Esophagus muscularis mucosa (tissue), 4 donors: ENCODE measurements around the gene CHMP1A. TPM values are rescaled to one million over a fixed set of nuclear protein-coding genes. Genes with fewer than 3 reads are reported as not detected.

Experiments
- DNase-seq: peaks from one replicate; pipeline ENCODE4 v3.0.0-alpha.2; 2017; ENCODE audit errors: extremely low spot score
- H3K27ac ChIP-seq, 4 donors: fragments of 200-600 bp; sonication (generic); replicated peaks in 1 of 4; 1 replicate in 3 of 4; 2 replicates in 1 of 4; pipeline ENCODE4 v1.5.1; 2016 to 2019; ENCODE audit warnings: mild to moderate bottlenecking in 1 of 4
- H3K27me3 ChIP-seq, 4 donors: fragments of 200-600 bp; sonication (generic); one replicate each; pipeline versions ENCODE4 v1.5.1 to v1.6.0; 2016 to 2019
- H3K36me3 ChIP-seq, 4 donors: fragments of 200-600 bp; sonication (generic); one replicate each; pipeline ENCODE4 v1.5.1; 2016 to 2019
- H3K4me1 ChIP-seq, 4 donors: fragments of 200-600 bp; sonication (generic); one replicate each; pipeline ENCODE4 v1.5.1; 2016 to 2019
- H3K4me3 ChIP-seq, 4 donors: fragments of 200-600 bp; sonication (generic); 1 replicate in 2 of 4; 2 replicates in 2 of 4; pipeline ENCODE4 v1.5.1; 2016 to 2019; ENCODE audit warnings: mild to moderate bottlenecking in 4 of 4, moderate library complexity in 1 of 4
- H3K9me3 ChIP-seq, 4 donors: fragments of 200-600 bp; sonication (generic); 1 replicate in 3 of 4; 2 replicates in 1 of 4; pipeline ENCODE4 v1.5.1; 2016 to 2019
- EP300 ChIP-seq: sonication (generic); formaldehyde crosslinking; IDR thresholded peaks from one replicate; pipeline ENCODE4 v1.6.1; 2017; ENCODE audit warnings: antibody characterized with exemption
- POLR2A ChIP-seq: fragments of 450-650 bp; IDR thresholded peaks from one replicate; pipeline ENCODE4 v1.6.1; 2017; ENCODE audit warnings: antibody characterized with exemption, moderate library complexity, mild to moderate bottlenecking, low read depth
- POLR2AphosphoS5 ChIP-seq, 2 donors: sonication (generic); formaldehyde crosslinking; IDR thresholded peaks; one replicate each; pipeline ENCODE4 v1.6.1; 2017; ENCODE audit warnings: antibody characterized with exemption in 2 of 2
- WGBS: methylation state at CpG from one replicate; pipeline ENCODE4 v1.1.5; 2018; 5-methylcytosine and 5-hydroxymethylcytosine counted together
- intact Hi-C: fragments of 100-400 bp; cut with DNase I; formaldehyde crosslinking; loops from one replicate; pipeline ENCODE4 v1.15.1; 2023
- total RNA-seq, 4 donors: library from RNA; depleted of rRNA; stranded (reverse); fragments of >200 nt; gene quantifications; one replicate each; pipeline versions ENCODE4 v1.1.0 to v1.2.1, GENCODE V29; 2016
- TF ChIP-seq, protein P1 (sequence below), 3 experiments: fragments of 200-600 bp in 2 of 3; fragments of 450-650 bp in 1 of 3; sonication (generic) in 2 of 3; IDR thresholded peaks; one replicate each; pipeline ENCODE4 v1.5.1; 2017 to 2019; ENCODE audit warnings: antibody characterized with exemption in 3 of 3, mild to moderate bottlenecking in 2 of 3, moderate library complexity in 1 of 3

Gene CHMP1A
- total RNA-seq, 4 donors from 2014 or later, result 71.8 to 117 (median 87.8) TPM

DNA sequence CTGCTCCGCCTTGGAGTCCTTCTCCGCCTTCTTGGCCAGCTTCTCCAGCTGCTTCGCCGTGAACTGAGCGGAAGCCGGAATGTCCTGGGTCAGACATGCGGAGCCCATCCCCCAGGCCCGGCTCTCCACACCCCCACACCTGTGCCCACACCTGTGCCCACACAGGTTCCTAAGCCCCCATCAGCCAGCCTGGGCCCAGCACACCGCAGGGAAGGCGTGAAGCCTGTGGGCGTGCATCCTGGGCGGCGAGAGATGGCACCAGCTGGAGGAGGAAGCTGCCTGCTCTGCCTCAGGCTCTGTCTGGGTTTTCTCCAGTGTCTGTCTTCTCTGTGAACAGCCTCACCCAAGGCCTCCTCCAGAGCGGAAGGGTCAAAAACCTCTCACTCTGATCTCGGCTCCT lies 5.9 kb downstream of the CHMP1A start:
- Histone ChIP-seq H3K27me3 (no peaks in the 10 kb centered on the region), H3K4me1 (peaks cover 5 to 18% (median 7%) of the 10 kb centered on the region in 4 donors), H3K27ac (no peak overlapping the region), H3K4me3 (no peak overlapping the region), H3K9me3 (no peaks in the 10 kb centered on the region), H3K36me3 (peaks cover 13 to 66% (median 61%) of the 10 kb centered on the region in 4 donors)
- intact Hi-C loops, result no loop called here
- no peak for TF ChIP-seq POLR2A
- TF ChIP-seq, protein P1, sequence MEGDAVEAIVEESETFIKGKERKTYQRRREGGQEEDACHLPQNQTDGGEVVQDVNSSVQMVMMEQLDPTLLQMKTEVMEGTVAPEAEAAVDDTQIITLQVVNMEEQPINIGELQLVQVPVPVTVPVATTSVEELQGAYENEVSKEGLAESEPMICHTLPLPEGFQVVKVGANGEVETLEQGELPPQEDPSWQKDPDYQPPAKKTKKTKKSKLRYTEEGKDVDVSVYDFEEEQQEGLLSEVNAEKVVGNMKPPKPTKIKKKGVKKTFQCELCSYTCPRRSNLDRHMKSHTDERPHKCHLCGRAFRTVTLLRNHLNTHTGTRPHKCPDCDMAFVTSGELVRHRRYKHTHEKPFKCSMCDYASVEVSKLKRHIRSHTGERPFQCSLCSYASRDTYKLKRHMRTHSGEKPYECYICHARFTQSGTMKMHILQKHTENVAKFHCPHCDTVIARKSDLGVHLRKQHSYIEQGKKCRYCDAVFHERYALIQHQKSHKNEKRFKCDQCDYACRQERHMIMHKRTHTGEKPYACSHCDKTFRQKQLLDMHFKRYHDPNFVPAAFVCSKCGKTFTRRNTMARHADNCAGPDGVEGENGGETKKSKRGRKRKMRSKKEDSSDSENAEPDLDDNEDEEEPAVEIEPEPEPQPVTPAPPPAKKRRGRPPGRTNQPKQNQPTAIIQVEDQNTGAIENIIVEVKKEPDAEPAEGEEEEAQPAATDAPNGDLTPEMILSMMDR (IDR thresholded peaks at IDR 0.05), result no peak
- TF ChIP-seq EP300, result no peak
- WGBS, result 93% methylated on average over 12 of the region's 15 CpGs
- no peak for DNase-seq

DNA sequence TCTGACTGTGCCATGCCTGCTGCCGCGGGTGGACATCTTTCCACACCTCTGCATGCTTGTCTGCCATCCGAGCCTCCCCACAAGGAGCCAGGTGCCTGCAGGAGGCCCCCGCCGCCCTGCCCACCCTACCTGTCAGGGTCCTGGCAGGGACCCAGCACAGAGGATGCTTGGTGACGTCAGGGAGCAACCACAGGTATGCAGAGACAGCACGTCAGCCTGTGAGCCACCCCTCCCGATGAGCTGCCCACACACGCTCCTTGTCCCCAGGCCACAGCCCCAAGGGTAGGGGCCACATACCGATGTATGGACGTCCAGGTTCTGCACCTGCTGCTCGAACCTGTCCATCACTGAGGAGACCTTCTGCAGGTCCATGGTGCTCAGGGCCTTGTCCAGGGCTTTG lies 10.6 kb downstream of the CHMP1A start:
- peaks cover 31 to 75% (median 66%) of the 10 kb centered on the region in 4 donors for H3K36me3 ChIP-seq
- intact Hi-C loops, result no loop called here
- 88% methylated on average over 10 of the region's 12 CpGs for WGBS

DNA sequence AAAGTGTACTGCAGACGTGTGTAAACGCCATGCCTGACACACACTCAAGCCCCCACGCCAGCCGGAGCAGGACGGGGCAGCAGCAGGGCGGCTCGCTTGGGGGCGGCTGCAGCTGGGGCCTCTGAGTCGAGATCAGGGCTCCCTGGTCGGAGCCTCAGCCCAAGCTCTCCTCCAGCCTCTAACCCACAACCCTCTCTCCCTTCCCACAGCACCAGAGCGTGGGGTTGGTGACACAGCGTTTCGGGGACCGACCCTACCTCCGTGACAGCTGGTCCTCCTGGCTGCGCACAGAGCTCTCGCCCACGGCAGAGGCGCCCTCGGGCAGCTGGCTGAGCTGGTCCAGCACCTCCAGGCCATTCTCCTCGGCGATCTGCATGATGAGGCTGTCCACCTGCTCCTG lies 11.2 kb downstream of the CHMP1A start:
- WGBS, result 93% methylated on average over 20 of the region's 22 CpGs
- H3K36me3 ChIP-seq, result peaks cover 31 to 69% (median 60%) of the 10 kb centered on the region in 4 donors
- intact Hi-C loops, result no loop called here

More for the DNA sequence above, 10.6 kb downstream of the CHMP1A start:
- H3K4me3 ChIP-seq, result no peak overlapping the region
- no peak overlapping the region for H3K27ac ChIP-seq
- peaks cover 0 to under 1% (median 0%) of the 10 kb centered on the region in 4 donors for H3K4me1 ChIP-seq
- no peak for TF ChIP-seq POLR2A
- no peak for DNase-seq
- no peaks in the 10 kb centered on the region for H3K9me3 ChIP-seq
- no peaks in the 10 kb centered on the region for H3K27me3 ChIP-seq

DNA sequence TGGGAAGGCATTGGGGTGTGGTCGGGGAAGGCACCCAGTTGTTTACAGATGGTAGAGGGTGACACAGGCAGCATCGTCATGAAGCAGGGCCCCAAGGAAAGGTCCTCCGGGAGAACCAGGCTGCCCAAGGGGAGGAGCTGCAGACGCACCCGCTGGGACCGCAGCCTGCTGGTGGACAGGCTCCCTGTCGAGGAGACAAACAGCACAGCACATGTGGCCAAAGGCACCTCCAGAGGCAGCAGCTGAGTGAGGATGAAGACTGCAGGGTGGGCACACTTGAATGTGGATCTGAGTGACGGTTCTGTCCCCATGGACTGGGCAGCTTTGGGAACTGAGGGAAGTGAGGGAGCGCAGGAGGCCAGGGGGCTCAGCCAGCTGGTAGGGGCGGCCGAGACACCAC lies 12.4 kb downstream of the CHMP1A start:
- no peak for TF ChIP-seq POLR2A
- TF ChIP-seq, protein P1 (IDR thresholded peaks at IDR 0.05), result no peak
- no peak for TF ChIP-seq EP300
- no peak for DNase-seq
- peaks cover 11 to 18% (median 15%) of the 10 kb centered on the region in 4 donors for H3K4me1 ChIP-seq
- H3K36me3 ChIP-seq, result peaks cover 29 to 57% (median 49%) of the 10 kb centered on the region in 4 donors
- no peaks in the 10 kb centered on the region for H3K27me3 ChIP-seq
- H3K9me3 ChIP-seq, result no peaks in the 10 kb centered on the region
- intact Hi-C loops, result no loop called here
- H3K27ac ChIP-seq, result no peak overlapping the region
- WGBS, result 81% methylated on average over 8 of the region's 11 CpGs
- H3K4me3 ChIP-seq, result no peak overlapping the region

More for the DNA sequence above, 11.2 kb downstream of the CHMP1A start:
- Histone ChIP-seq H3K9me3 (no peaks in the 10 kb centered on the region), H3K4me3 (no peak overlapping the region), H3K27ac (no peak overlapping the region), H3K27me3 (no peaks in the 10 kb centered on the region), H3K4me1 (peaks cover 3 to 6% (median 5%) of the 10 kb centered on the region in 4 donors)
- TF ChIP-seq POLR2A (no peak), EP300 (no peak), POLR2AphosphoS5 (IDR thresholded peaks at IDR 0.05) (no peak)
- TF ChIP-seq, protein P1 (IDR thresholded peaks at IDR 0.05), result no peak
- no peak for DNase-seq

DNA sequence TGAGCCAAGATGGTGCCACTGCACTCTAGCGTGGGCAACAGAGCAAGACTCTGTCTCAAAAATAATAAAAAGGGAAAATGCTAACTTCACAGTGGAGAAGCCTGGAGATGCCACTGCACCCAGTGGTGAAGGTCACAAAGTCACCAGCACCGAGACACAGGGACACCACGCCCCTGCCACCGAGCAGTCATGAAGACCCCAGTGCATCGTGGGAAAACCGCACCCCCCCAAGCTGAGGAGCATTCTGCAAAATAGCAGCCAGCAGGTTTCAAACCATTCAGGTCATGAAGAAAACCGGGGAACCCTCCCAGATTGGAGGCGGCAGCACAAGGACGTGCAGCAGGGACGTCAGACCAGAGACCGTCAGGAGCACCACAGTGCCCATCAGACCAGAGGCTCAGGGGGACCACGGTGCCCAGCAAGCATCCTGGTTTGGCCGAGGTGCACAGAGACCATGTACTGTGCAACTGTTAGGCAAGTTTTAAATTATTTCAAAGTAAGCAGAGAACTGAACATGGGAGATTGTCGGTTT lies 13.7 kb downstream of the CHMP1A start:
- Histone ChIP-seq H3K4me3 (no peak overlapping the region), H3K36me3 (peaks cover 25 to 44% (median 37%) of the 10 kb centered on the region in 4 donors), H3K9me3 (no peaks in the 10 kb centered on the region), H3K27me3 (no peaks in the 10 kb centered on the region), H3K4me1 (peaks cover 11 to 20% (median 17%) of the 10 kb centered on the region in 4 donors), H3K27ac (no peak overlapping the region)
- no peak for DNase-seq
- intact Hi-C loops, result no loop called here
- no peak for TF ChIP-seq POLR2A
- TF ChIP-seq EP300, result no peak
- TF ChIP-seq, protein P1 (IDR thresholded peaks at IDR 0.05), result no peak
- TF ChIP-seq POLR2AphosphoS5 (IDR thresholded peaks at IDR 0.05), result no peak
- WGBS, result 72% methylated on average over 14 of the region's 14 CpGs
